Hepatocyte (in vitro differentiated cells): ENCODE results near the gene TAX1BP1. TPM values are rescaled to one million over a fixed set of nuclear protein-coding genes. Genes with fewer than 3 reads are reported as not detected.

ENCODE experiments used
- DNase-seq: peaks from one replicate; pipeline ENCODE4 v3.0.0-alpha.2; 2016; ENCODE audit warnings: low spot score
- H2AFZ ChIP-seq: fragments of 200-600 bp; sonication (generic); 2 replicates; pipeline ENCODE4 v1.6.0; 2016; ENCODE audit warnings: antibody characterized with exemption, mild to moderate bottlenecking
- H3K27ac ChIP-seq: fragments of 200-600 bp; sonication (generic); 2 replicates; pipeline ENCODE4 v1.5.1; 2016; ENCODE audit warnings: mild to moderate bottlenecking
- H3K27me3 ChIP-seq: fragments of 200-600 bp; sonication (generic); 2 replicates; pipeline ENCODE4 v1.6.1; 2016
- H3K36me3 ChIP-seq: fragments of 200-600 bp; sonication (generic); replicated peaks from 2 replicates; pipeline ENCODE4 v1.5.1; 2016; ENCODE audit warnings: low read depth; ENCODE audit not compliant: insufficient read depth
- H3K4me1 ChIP-seq: fragments of 200-600 bp; sonication (generic); 2 replicates; pipeline ENCODE4 v1.5.1; 2016; ENCODE audit warnings: mild to moderate bottlenecking, moderate library complexity; ENCODE audit not compliant: insufficient read depth
- H3K4me2 ChIP-seq: fragments of 200-600 bp; sonication (generic); 2 replicates; pipeline ENCODE4 v1.6.0; 2016
- H3K4me3 ChIP-seq: fragments of 200-600 bp; sonication (generic); 2 replicates; pipeline ENCODE4 v1.5.1; 2016; ENCODE audit warnings: mild to moderate bottlenecking
- H3K79me2 ChIP-seq: fragments of 200-600 bp; sonication (generic); 2 replicates; pipeline ENCODE4 v1.6.0; 2017; ENCODE audit warnings: mild to moderate bottlenecking
- H3K9me2 ChIP-seq: fragments of 200-600 bp; sonication (generic); replicated peaks from 2 replicates; pipeline ENCODE4 v1.6.0; 2017; ENCODE audit warnings: mild to moderate bottlenecking; ENCODE audit not compliant: insufficient read depth
- H3K9me3 ChIP-seq: fragments of 200-600 bp; sonication (generic); 2 replicates; pipeline ENCODE4 v1.5.1; 2016; ENCODE audit warnings: low read depth, mild to moderate bottlenecking
- H4K20me1 ChIP-seq: fragments of 200-600 bp; sonication (generic); 2 replicates; pipeline ENCODE4 v1.6.0; 2016; ENCODE audit warnings: mild to moderate bottlenecking; ENCODE audit not compliant: insufficient read depth, poor library complexity, severe bottlenecking
- CTCF ChIP-seq: fragments of 200-600 bp; sonication (generic); IDR thresholded peaks from 2 replicates; pipeline ENCODE4 v1.5.1; 2016; ENCODE audit warnings: antibody characterized with exemption, mild to moderate bottlenecking; ENCODE audit not compliant: poor library complexity
- EZH2 ChIP-seq: fragments of 200-600 bp; sonication (generic); IDR thresholded peaks from 2 replicates; pipeline ENCODE4 v1.6.1; 2016; ENCODE audit warnings: antibody characterized with exemption, mild to moderate bottlenecking, borderline replicate concordance
- EZH2phosphoT487 ChIP-seq: fragments of 200-600 bp; sonication (generic); IDR thresholded peaks from one replicate; pipeline ENCODE4 v1.6.1; 2018; ENCODE audit warnings: antibody characterized with exemption, mild to moderate bottlenecking, low read depth, moderate library complexity; ENCODE audit not compliant: unreplicated experiment, severe bottlenecking
- WGBS: methylation state at CpG from one replicate; pipeline ENCODE4 v1.1.6; 2016; ENCODE audit warnings: low lambda C conversion rate; ENCODE audit errors: missing lambda C conversion rate; 5-methylcytosine and 5-hydroxymethylcytosine counted together
- polyA plus RNA-seq: library from polyadenylated mRNA; unstranded; fragments of >200 nt; fragmentation: Nextera tagmentation; extraction: Ambion mirVana; gene quantifications from 2 replicates; pipeline ENCODE4 v1.2.1, GENCODE V29; 2016
- total RNA-seq: library from RNA; depleted of rRNA; stranded (reverse); fragments of >200 nt; gene quantifications from 2 replicates; pipeline ENCODE4 v1.2.3, GENCODE V29; 2014

The TAX1BP1 gene
- total and polyA plus RNA-seq, 2 experiments from 2014 or later = 104 to 110 TPM

DNA sequence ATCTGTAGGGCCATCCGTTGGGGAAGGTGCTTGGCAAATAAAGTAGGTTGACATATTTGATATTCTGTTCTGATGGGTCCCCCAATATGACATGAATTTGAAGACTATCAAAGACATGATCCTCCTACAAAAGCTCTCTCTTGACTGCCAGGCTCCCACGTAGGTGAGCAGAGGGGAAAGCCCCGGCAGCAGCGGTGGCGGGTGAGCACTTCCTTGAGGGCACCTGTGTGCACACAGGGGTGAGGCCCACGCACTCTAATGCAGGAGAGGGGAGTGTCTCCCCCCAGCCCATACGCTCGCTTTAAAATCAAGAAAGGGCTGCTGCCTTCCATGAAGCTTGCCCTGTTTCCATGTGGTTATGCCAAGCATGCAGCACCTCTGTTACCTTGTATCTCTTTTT is 100.4 kb downstream of the TAX1BP1 start:
- Histone ChIP-seq H4K20me1 (no peaks in the 10 kb centered on the region), H3K4me2 (no peak overlapping the region), H3K9me2 (no peaks in the 10 kb centered on the region), H3K27me3 (no peaks in the 10 kb centered on the region), H3K79me2 (no peaks in the 10 kb centered on the region), H2AFZ (no peak overlapping the region), H3K4me3 (no peak overlapping the region), H3K27ac (no peak overlapping the region), H3K9me3 (no peaks in the 10 kb centered on the region), H3K36me3 (no peaks in the 10 kb centered on the region), H3K4me1 (peaks cover 7% of the 10 kb centered on the region)
- no peak for TF ChIP-seq CTCF
- TF ChIP-seq EZH2 = no peak
- no peak for TF ChIP-seq EZH2phosphoT487
- no peak for DNase-seq
- 91% methylated on average over 8 of the region's 8 CpGs for WGBS

DNA sequence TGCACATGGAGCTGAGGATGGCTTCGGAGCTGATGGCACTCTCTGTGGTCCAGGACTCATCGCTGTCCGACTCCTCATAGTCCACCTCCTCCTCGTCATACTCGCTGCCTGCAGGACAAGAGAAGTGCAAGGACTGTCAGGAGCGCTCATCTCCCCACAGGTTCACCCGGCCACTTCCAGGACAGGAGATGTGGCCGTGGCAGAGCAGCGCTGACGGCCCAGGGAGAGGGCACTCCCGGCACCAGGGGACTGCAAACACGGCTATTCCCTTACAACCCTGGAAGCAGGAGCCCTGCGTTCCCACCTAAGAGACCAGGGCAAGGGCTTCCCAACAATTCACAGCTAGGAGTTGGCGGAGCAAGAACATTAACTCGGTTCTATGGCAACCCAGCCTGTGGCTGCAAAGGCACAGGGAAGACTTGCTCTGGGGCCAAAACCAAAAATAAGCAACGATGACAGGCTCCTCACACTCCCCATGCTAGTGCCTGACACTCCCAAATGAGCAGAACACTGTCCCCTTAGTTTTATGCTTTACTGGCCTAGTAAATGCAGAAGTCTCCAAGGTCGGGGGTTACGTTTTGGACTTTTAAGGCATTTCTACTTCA is 100.9 kb downstream of the TAX1BP1 start:
- H4K20me1 ChIP-seq = no peaks in the 10 kb centered on the region
- H3K4me3 ChIP-seq = no peak overlapping the region
- H3K27me3 ChIP-seq = no peaks in the 10 kb centered on the region
- H3K4me2 ChIP-seq = no peak overlapping the region
- H3K79me2 ChIP-seq = no peaks in the 10 kb centered on the region
- no peaks in the 10 kb centered on the region for H3K9me3 ChIP-seq
- no peaks in the 10 kb centered on the region for H3K9me2 ChIP-seq
- H3K4me1 ChIP-seq = peaks cover 7% of the 10 kb centered on the region
- no peak overlapping the region for H3K27ac ChIP-seq
- no peaks in the 10 kb centered on the region for H3K36me3 ChIP-seq
- 97% methylated on average over 18 of the region's 18 CpGs for WGBS
- no peak overlapping the region for H2AFZ ChIP-seq
- no peak for TF ChIP-seq EZH2phosphoT487
- no peak for TF ChIP-seq CTCF
- no peak for TF ChIP-seq EZH2
- no peak for DNase-seq

GRCh38 chr7:27842094-27842692 is 102.2 kb downstream of the TAX1BP1 start:
- H3K79me2 ChIP-seq = no peaks in the 10 kb centered on the region
- H3K9me2 ChIP-seq = no peaks in the 10 kb centered on the region
- no peaks in the 10 kb centered on the region for H3K36me3 ChIP-seq
- no peaks in the 10 kb centered on the region for H3K9me3 ChIP-seq
- no peak overlapping the region for H3K27ac ChIP-seq
- TF ChIP-seq EZH2phosphoT487 = no peak
- no peak for TF ChIP-seq CTCF
- TF ChIP-seq EZH2 = no peak
- H3K4me1 ChIP-seq = peaks cover 7% of the 10 kb centered on the region
- no peaks in the 10 kb centered on the region for H3K27me3 ChIP-seq
- H3K4me3 ChIP-seq = no peak overlapping the region
- WGBS = 34% methylated on average over 14 of the region's 14 CpGs
- H3K4me2 ChIP-seq = peak overlapping the region; percentile 52
- no peak for DNase-seq
- H4K20me1 ChIP-seq = no peaks in the 10 kb centered on the region
- H2AFZ ChIP-seq = no peak overlapping the region
